Measurements from ENCODE around the gene AP2A2.

The AP2A2 gene

GRCh38 chr11:929405-929804, 3.7 kb downstream of the AP2A2 start:
- no peaks in the 10 kb centered on the region for H3K27me3 ChIP-seq (ENCODE audit: control insufficient read depth, insufficient read depth, low read length)
- H3K4me3 ChIP-seq (ENCODE audit: low read length): no peak overlapping the region
- H3K9me3 ChIP-seq (replicated peaks; ENCODE audit: low read length): no peaks in the 10 kb centered on the region
- no peak overlapping the region for H3K4me2 ChIP-seq (ENCODE audit: low read length)
- peaks cover 20% of the 10 kb centered on the region for H3K4me1 ChIP-seq (ENCODE audit: control insufficient read depth, insufficient read depth, low read length)
- H3K9ac ChIP-seq (ENCODE audit: low read depth, low read length): no peak overlapping the region
- H3K36me3 ChIP-seq (ENCODE audit: insufficient read depth, low read length): peaks cover 13% of the 10 kb centered on the region

- no peaks in the 10 kb centered on the region for H3K9me3 ChIP-seq (replicated peaks; ENCODE audit: low read length)
- no peak overlapping the region for H3K9ac ChIP-seq (ENCODE audit: low read depth, low read length)
- H3K4me3 ChIP-seq (ENCODE audit: low read length): no peak overlapping the region
- no peak overlapping the region for H3K4me2 ChIP-seq (ENCODE audit: low read length)
- no peaks in the 10 kb centered on the region for H3K27me3 ChIP-seq (ENCODE audit: control insufficient read depth, insufficient read depth, low read length)
- H3K36me3 ChIP-seq (ENCODE audit: insufficient read depth, low read length): peaks cover 13% of the 10 kb centered on the region
- H3K4me1 ChIP-seq (ENCODE audit: control insufficient read depth, insufficient read depth, low read length): peaks cover 20% of the 10 kb centered on the region
These were observed 5.7 kb downstream of the AP2A2 start for GRCh38 chr11:931385-931784.

GRCh38 chr11:932435-932834, 6.8 kb downstream of the AP2A2 start:
- H3K36me3 ChIP-seq (ENCODE audit: insufficient read depth, low read length): peaks cover 13% of the 10 kb centered on the region
- no peaks in the 10 kb centered on the region for H3K9me3 ChIP-seq (replicated peaks; ENCODE audit: low read length)
- no peak overlapping the region for H3K4me3 ChIP-seq (ENCODE audit: low read length)
- H3K4me1 ChIP-seq (ENCODE audit: control insufficient read depth, insufficient read depth, low read length): peaks cover 14% of the 10 kb centered on the region
- no peaks in the 10 kb centered on the region for H3K27me3 ChIP-seq (ENCODE audit: control insufficient read depth, insufficient read depth, low read length)
- H3K4me2 ChIP-seq (ENCODE audit: low read length): no peak overlapping the region
- no peak overlapping the region for H3K9ac ChIP-seq (ENCODE audit: low read depth, low read length)

DNA sequence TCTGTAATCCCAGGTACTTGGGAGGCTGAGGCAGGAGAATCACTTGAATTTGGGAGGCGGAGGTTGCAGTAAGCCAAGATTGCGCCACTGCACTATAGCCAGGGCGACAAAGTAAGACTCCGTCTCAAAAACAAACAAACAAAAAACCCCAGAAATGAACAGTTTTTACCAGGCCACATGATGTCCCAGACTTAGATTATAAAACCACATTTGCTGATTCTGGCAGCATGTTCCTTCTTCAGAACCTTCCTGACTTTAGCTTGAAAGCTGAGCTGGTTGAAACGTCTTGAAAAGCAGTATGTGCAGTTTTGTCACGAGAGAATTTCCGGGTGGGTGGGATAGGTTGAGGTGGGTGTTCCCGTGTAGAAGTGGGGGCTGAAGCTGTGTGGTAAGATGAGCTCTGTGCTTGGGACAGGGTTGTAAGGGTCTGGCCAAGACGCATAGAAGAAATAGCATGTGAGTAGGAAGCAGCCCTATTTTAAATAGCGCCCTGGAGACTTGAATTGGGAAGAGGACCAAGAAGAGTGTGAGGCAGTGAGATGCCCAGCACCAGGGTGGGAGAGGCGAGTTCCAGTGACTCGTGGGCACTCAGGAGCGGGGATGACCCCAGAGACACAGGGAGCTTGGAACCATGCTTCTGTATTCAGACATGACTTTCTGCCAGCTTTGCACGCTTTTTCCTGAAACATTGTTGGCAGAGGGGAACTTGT, 7.6 kb downstream of the AP2A2 start:
- H3K4me3 ChIP-seq (ENCODE audit: low read length): no peak overlapping the region
- H3K4me2 ChIP-seq (ENCODE audit: low read length): no peak overlapping the region
- peaks cover 9% of the 10 kb centered on the region for H3K36me3 ChIP-seq (ENCODE audit: insufficient read depth, low read length)
- no peaks in the 10 kb centered on the region for H3K27me3 ChIP-seq (ENCODE audit: control insufficient read depth, insufficient read depth, low read length)
- H3K9ac ChIP-seq (ENCODE audit: low read depth, low read length): no peak overlapping the region
- peaks cover 14% of the 10 kb centered on the region for H3K4me1 ChIP-seq (ENCODE audit: control insufficient read depth, insufficient read depth, low read length)
- H3K9me3 ChIP-seq (replicated peaks; ENCODE audit: low read length): no peaks in the 10 kb centered on the region

- Histone ChIP-seq H3K4me1 (ENCODE audit: control insufficient read depth, insufficient read depth, low read length) (peaks cover 14% of the 10 kb centered on the region), H3K4me2 (ENCODE audit: low read length) (no peak overlapping the region), H3K36me3 (ENCODE audit: insufficient read depth, low read length) (peaks cover 2% of the 10 kb centered on the region), H3K9ac (ENCODE audit: low read depth, low read length) (no peak overlapping the region), H3K4me3 (ENCODE audit: low read length) (no peak overlapping the region), H3K9me3 (replicated peaks; ENCODE audit: low read length) (no peaks in the 10 kb centered on the region), H3K27me3 (ENCODE audit: control insufficient read depth, insufficient read depth, low read length) (no peaks in the 10 kb centered on the region)
These were observed 8.3 kb downstream of the AP2A2 start for GRCh38 chr11:933936-934335.

- Histone ChIP-seq H3K36me3 (ENCODE audit: insufficient read depth, low read length) (no peaks in the 10 kb centered on the region), H3K4me3 (ENCODE audit: low read length) (no peak overlapping the region), H3K9ac (ENCODE audit: low read depth, low read length) (no peak overlapping the region), H3K4me1 (ENCODE audit: control insufficient read depth, insufficient read depth, low read length) (peaks cover 14% of the 10 kb centered on the region), H3K9me3 (replicated peaks; ENCODE audit: low read length) (no peaks in the 10 kb centered on the region), H3K27me3 (ENCODE audit: control insufficient read depth, insufficient read depth, low read length) (no peaks in the 10 kb centered on the region), H3K4me2 (ENCODE audit: low read length) (no peak overlapping the region)
These were observed 8.9 kb downstream of the AP2A2 start for GRCh38 chr11:934527-934926.

- Histone ChIP-seq H3K4me3 (ENCODE audit: low read length) (no peak overlapping the region), H3K36me3 (ENCODE audit: insufficient read depth, low read length) (no peaks in the 10 kb centered on the region), H3K27me3 (ENCODE audit: control insufficient read depth, insufficient read depth, low read length) (no peaks in the 10 kb centered on the region), H3K4me2 (ENCODE audit: low read length) (no peak overlapping the region), H3K9ac (ENCODE audit: low read depth, low read length) (no peak overlapping the region), H3K9me3 (replicated peaks; ENCODE audit: low read length) (no peaks in the 10 kb centered on the region), H3K4me1 (ENCODE audit: control insufficient read depth, insufficient read depth, low read length) (peaks cover 13% of the 10 kb centered on the region)
These were observed 10.5 kb downstream of the AP2A2 start for GRCh38 chr11:936199-936598.

- Histone ChIP-seq H3K36me3 (ENCODE audit: insufficient read depth, low read length) (no peaks in the 10 kb centered on the region), H3K9me3 (replicated peaks; ENCODE audit: low read length) (no peaks in the 10 kb centered on the region), H3K4me3 (ENCODE audit: low read length) (no peak overlapping the region), H3K4me1 (ENCODE audit: control insufficient read depth, insufficient read depth, low read length) (peaks cover 15% of the 10 kb centered on the region), H3K9ac (ENCODE audit: low read depth, low read length) (no peak overlapping the region), H3K4me2 (ENCODE audit: low read length) (no peak overlapping the region), H3K27me3 (ENCODE audit: control insufficient read depth, insufficient read depth, low read length) (no peaks in the 10 kb centered on the region)
These were observed 12.2 kb downstream of the AP2A2 start for GRCh38 chr11:937841-938261.

- no peaks in the 10 kb centered on the region for H3K27me3 ChIP-seq (ENCODE audit: control insufficient read depth, insufficient read depth, low read length)
- H3K9me3 ChIP-seq (replicated peaks; ENCODE audit: low read length): no peaks in the 10 kb centered on the region
- no peak overlapping the region for H3K4me2 ChIP-seq (ENCODE audit: low read length)
- H3K4me3 ChIP-seq (ENCODE audit: low read length): no peak overlapping the region
- H3K36me3 ChIP-seq (ENCODE audit: insufficient read depth, low read length): peaks cover 4% of the 10 kb centered on the region
- no peak overlapping the region for H3K9ac ChIP-seq (ENCODE audit: low read depth, low read length)
- peaks cover 10% of the 10 kb centered on the region for H3K4me1 ChIP-seq (ENCODE audit: control insufficient read depth, insufficient read depth, low read length)
These were observed 14.9 kb downstream of the AP2A2 start for GRCh38 chr11:940496-941135.

DNA sequence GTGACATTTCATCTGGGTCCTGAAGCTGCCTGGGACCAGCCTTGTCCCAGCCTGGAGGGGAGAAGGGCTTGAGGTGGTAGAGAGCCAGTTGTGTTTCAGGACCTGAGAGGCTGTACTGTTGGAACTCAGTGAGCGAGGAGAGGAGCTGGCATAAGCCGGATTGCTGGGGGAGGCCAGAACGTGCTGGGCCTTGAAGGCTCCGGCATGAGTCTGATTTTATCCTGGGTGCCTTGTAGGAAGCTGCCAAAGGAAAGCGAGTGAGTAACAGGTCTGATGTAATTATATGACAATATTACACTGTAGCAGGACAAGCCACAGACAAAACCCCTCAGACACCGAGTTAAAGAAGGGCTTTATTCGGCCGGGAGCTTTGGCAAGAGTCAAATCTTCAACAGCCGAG, 17.2 kb downstream of the AP2A2 start:
- no peak overlapping the region for H3K9ac ChIP-seq (ENCODE audit: low read depth, low read length)
- no peaks in the 10 kb centered on the region for H3K9me3 ChIP-seq (replicated peaks; ENCODE audit: low read length)
- H3K27me3 ChIP-seq (ENCODE audit: control insufficient read depth, insufficient read depth, low read length): no peaks in the 10 kb centered on the region

DNA sequence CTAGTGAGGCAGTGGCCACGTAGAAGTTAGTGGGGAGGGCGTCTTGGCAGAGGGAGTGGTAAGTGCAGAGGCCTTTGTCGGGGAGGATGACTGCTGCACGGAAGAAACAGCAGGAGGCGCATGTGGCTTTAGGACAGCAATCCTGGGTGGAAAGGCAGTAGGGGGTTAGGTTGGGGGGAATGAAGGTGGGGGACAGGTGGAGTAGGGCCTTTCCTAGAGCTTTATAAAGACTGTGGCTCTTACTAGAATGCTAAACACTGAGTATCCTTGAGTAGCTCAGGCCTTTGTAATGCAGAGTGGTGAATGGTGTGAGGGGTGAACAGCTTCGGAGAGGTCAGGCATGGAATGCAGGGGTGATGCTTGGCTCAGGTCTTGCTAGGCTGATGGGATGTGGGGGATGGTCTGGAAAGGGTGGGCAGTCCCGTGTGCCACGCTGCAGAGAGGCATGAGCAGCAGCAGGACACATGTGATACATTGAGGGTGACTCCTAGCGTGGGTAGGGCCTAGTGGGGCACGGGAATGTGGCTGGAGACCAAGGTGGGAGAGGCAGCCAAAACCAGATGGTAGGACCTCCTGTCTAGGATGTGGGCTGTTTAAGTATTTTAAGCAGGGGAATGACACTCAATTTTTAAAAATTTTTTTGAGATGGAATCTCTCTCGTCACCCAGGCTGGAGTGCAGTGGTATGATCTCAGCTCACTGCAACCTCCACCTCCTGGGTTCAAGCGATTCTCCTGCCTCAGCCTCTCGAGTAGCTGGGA, 19.2 kb downstream of the AP2A2 start:
- H3K27me3 ChIP-seq (ENCODE audit: control insufficient read depth, insufficient read depth, low read length): no peaks in the 10 kb centered on the region
- H3K9ac ChIP-seq (ENCODE audit: low read depth, low read length): no peak overlapping the region
- peaks cover 10% of the 10 kb centered on the region for H3K4me1 ChIP-seq (ENCODE audit: control insufficient read depth, insufficient read depth, low read length)
- H3K9me3 ChIP-seq (replicated peaks; ENCODE audit: low read length): no peaks in the 10 kb centered on the region
- no peak overlapping the region for H3K4me3 ChIP-seq (ENCODE audit: low read length)
- peaks cover 14% of the 10 kb centered on the region for H3K36me3 ChIP-seq (ENCODE audit: insufficient read depth, low read length)
- H3K4me2 ChIP-seq (ENCODE audit: low read length): no peak overlapping the region

More for the DNA sequence above, 17.2 kb downstream of the AP2A2 start:
- Histone ChIP-seq H3K4me3 (ENCODE audit: low read length) (no peak overlapping the region), H3K36me3 (ENCODE audit: insufficient read depth, low read length) (peaks cover 12% of the 10 kb centered on the region), H3K4me2 (ENCODE audit: low read length) (no peak overlapping the region), H3K4me1 (ENCODE audit: control insufficient read depth, insufficient read depth, low read length) (peaks cover 10% of the 10 kb centered on the region)

Measured in skeletal muscle satellite cell (primary cell).